H1 (cell line): ENCODE measurements around the gene MVK. TPM values are rescaled to one million over a fixed set of nuclear protein-coding genes. Genes with fewer than 3 reads are reported as not detected.

Source experiments
- ASH2L ChIP-seq: fragments of 200-600, 300-600 bp; sonication (generic); IDR thresholded peaks from one replicate; pipeline ENCODE4 v1.7.1; 2017; ENCODE audit warnings: low read length
- BACH1 ChIP-seq: IDR thresholded peaks from 2 replicates; pipeline ENCODE4 v1.6.1; 2012; ENCODE audit warnings: low read length, improper control_type of control experiment
- CBX8 ChIP-seq: fragments of 300-800, 300-1000 bp; sonication (generic); IDR thresholded peaks from 2 replicates; pipeline ENCODE4 v1.7.1; 2016; ENCODE audit warnings: low read depth, low read length, borderline replicate concordance
- CHD7 ChIP-seq: fragments of 300-600 bp; sonication (generic); IDR thresholded peaks from 2 replicates; pipeline ENCODE4 v1.7.1; 2012; ENCODE audit warnings: low read length, moderate library complexity, mild to moderate bottlenecking, inconsistent platforms; ENCODE audit not compliant: insufficient replicate concordance
- FOSL1 ChIP-seq: IDR thresholded peaks from 2 replicates; pipeline ENCODE4 v1.6.1; 2011; ENCODE audit warnings: mild to moderate bottlenecking, low read depth, low read length, moderate library complexity; ENCODE audit not compliant: insufficient read depth
- GABPA ChIP-seq: IDR thresholded peaks from 2 replicates; pipeline ENCODE4 v1.6.1; 2011; ENCODE audit warnings: mild to moderate bottlenecking, low read length, moderate library complexity, borderline replicate concordance; ENCODE audit not compliant: insufficient read depth
- GTF2F1 ChIP-seq: IDR thresholded peaks from 2 replicates; pipeline ENCODE4 v1.6.1; 2012; ENCODE audit warnings: low read depth, low read length, improper control_type of control experiment, borderline replicate concordance
- HDAC6 ChIP-seq: IDR thresholded peaks from one replicate; pipeline ENCODE4 v1.7.1; 2012; ENCODE audit warnings: low read depth, mild to moderate bottlenecking, inconsistent platforms, low read length, moderate library complexity
- SP2 ChIP-seq: IDR thresholded peaks from 2 replicates; pipeline ENCODE4 v1.6.1; 2012; ENCODE audit warnings: mild to moderate bottlenecking, low read length, inconsistent platforms
- TCF12 ChIP-seq: IDR thresholded peaks from 2 replicates; pipeline ENCODE4 v1.6.1; 2011; ENCODE audit warnings: low read depth, mild to moderate bottlenecking, low read length
- polyA plus RNA-seq, 7 experiments: library from polyadenylated mRNA; depleted of rRNA in 3 of 7; stranded (reverse) in 5 of 7; unstranded in 2 of 7; fragments of >200 nt in 5 of 7; fragments of 200-250 nt in 2 of 7; gene quantifications; 1 replicate in 5 of 7; 2 replicates in 1 of 7; 4 replicates in 1 of 7; pipeline versions ENCODE4 v1.2.1 to v1.2.3, GENCODE V29; 2011 to 2013; ENCODE audit warnings: missing spikeins in 2 of 7, mixed read lengths in 2 of 7
- total RNA-seq: library from RNA; stranded (reverse); fragmentation: NEBNext Ultra II Directional; extraction: Animal tissue kit (Norgen Biotek cat#: 25700); gene quantifications from 2 replicates; pipeline ENCODE4 v1.2.1, GENCODE V29; 2021

Gene MVK
- total and polyA plus RNA-seq, 2 of the 8 experiments (the other 6 are each of a cell fraction or from before 2014, with no cell fraction given): 15.7 to 20.9 TPM

GRCh38 chr12:109573029-109573913 lies at the start of gene MVK, which contains the start of gene MMAB (continued):
- TF ChIP-seq CHD7 (no peak), SP2 (peak; percentile 47), FOSL1 (no peak), ASH2L (peak; percentile 71), HDAC6 (no peak), TCF12 (no peak), BACH1 (no peak), CBX8 (no peak), GTF2F1 (no peak; the same call in 1 of the 2 replicates), GABPA (no peak)
